GM13976 (cell line): ENCODE data around the gene EHD4.

ENCODE experiments used
- DNase-seq: peaks from one replicate; pipeline ENCODE4 v3.0.0; 2012; ENCODE audit warnings: low spot score
- CTCF ChIP-seq: IDR thresholded peaks from 2 replicates; pipeline ENCODE4 v1.5.1; 2012; ENCODE audit warnings: borderline replicate concordance, mild to moderate bottlenecking; ENCODE audit not compliant: insufficient read depth; ENCODE audit errors: extremely low read depth, missing control alignments, control extremely low read depth
- in situ Hi-C: fragments of 300-500 bp; cut with MboI; formaldehyde crosslinking; loops from one replicate; pipeline ENCODE4 v1.12.0; 2022; ENCODE audit warnings: low sequenced_read_pairs, mixed read lengths, inconsistent platforms; ENCODE audit not compliant: unreplicated experiment

EHD4 gene

GRCh38 chr15:41869770-41870688, 102.3 kb downstream of the EHD4 start:
- in situ Hi-C loops, result no loop called here
- TF ChIP-seq CTCF, result no peak

GRCh38 chr15:41868321-41868720, 104.0 kb downstream of the EHD4 start:
- in situ Hi-C loops, result no loop called here
- TF ChIP-seq CTCF, result no peak
- DNase-seq, result no peak

More at GRCh38 chr15:41869770-41870688, 102.3 kb downstream of the EHD4 start:
- no peak for DNase-seq

- TF ChIP-seq CTCF, result no peak
- DNase-seq, result no peak
- in situ Hi-C loops, result no loop called here
Measured at GRCh38 chr15:41866872-41867579, 105.3 kb downstream of the EHD4 start.

- in situ Hi-C loops, result no loop called here
- TF ChIP-seq CTCF, result no peak
- DNase-seq, result no peak
Measured at GRCh38 chr15:41866263-41866703, 106.1 kb downstream of the EHD4 start.

- in situ Hi-C loops, result no loop called here
- no peak for TF ChIP-seq CTCF
- DNase-seq, result no peak
Measured at GRCh38 chr15:41865490-41866055, 106.8 kb downstream of the EHD4 start.

- no peak for TF ChIP-seq CTCF
- in situ Hi-C loops, result no loop called here
- no peak for DNase-seq
Measured at GRCh38 chr15:41862515-41863116, 109.7 kb downstream of the EHD4 start.
